ENCODE measurements around the gene KAT5. TPM values are rescaled to one million over a fixed set of nuclear protein-coding genes. Genes with fewer than 3 reads are reported as not detected.

The KAT5 gene
- 33.3 and 40.4 TPM in 2 replicates for total RNA-seq (2014; rRNA removed; shearing (Covaris generic))
- polyA plus RNA-seq (2016; fragmentation: Nextera tagmentation; extraction: Ambion mirVana): 34.6 and 34.8 TPM in 2 replicates
- long read RNA-seq, transcript KAT5-202 (13 exons, 2,059 nt): major isoform, 5 of 21 reads
- long read RNA-seq, transcript KAT5-201 (13 exons, 2,296 nt): major isoform, 5 of 21 reads
- long read RNA-seq, partial matches to known transcripts: 2 of 21 reads
- long read RNA-seq, other reads (novel, unspliced or antisense): 6 of 21 reads

DNA sequence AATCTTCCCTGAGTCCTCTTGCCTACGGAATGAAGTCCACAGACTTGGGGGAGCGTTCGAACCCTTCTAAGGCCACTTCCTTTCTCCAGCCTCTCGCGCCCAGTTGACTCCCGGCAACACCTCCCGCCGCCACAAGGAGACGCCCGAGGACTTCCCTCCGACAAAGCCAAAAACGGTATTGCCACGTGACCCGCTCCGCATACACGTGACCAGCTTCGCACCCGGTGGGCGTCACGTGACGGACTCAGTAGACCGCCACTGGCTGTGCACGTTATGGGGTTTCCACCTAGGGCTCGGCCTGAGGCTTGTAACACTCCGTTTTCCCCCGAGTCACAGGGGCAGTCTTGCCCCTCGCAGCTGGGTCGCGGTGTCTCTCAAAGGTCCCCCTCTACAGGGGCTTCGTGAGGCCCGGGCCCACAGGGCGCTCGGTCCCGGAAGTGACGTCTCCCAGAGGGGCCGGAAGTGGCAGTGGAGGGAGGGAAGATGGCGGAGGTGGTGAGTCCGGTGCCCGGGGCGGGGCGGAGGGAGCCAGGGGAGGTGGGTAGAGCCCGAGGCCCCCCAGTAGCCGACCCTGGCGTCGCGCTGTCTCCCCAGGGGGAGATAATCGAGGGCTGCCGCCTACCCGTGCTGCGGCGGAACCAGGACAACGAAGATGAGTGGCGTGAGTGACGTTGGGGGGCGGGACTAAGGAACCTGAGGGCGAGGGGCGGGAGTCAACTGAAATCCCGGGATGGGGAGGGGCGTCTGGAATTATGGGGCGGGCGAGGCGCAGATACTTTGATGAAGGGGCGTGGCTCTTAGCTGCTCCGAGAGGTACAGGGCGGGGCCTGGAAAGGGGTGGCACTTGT lies at the start of gene KAT5:
Gene KAT5, plus strand, starts transcription at position 468 of the 848 bp plus-strand sequence. Its CDS starts 16 bp downstream, at position 484.
- H2AFZ ChIP-seq: peak within 1 kb of the TSS; percentile 98
- Mint-ChIP-seq H3K4me1 (peaks cover 9% of the 10 kb centered on the region; the same call in 2 of the 3 replicates), H3K4me3 (peak within 1 kb of the TSS; percentile 90), H3K36me3 (ENCODE audit: low read depth) (peaks cover 43% of the 10 kb centered on the region), H3K27me3 (ENCODE audit: insufficient read depth, low read depth, poor library complexity) (peaks cover 14% of the 10 kb centered on the region), H3K9me3 (no peaks in the 10 kb centered on the region; the same call in 2 of the 3 replicates), H3K27ac (peak within 1 kb of the TSS; percentile 99)
- H3K4me3 ChIP-seq: peak within 1 kb of the TSS; percentile 90
- H3K9me2 ChIP-seq (ENCODE audit: insufficient read depth): no peaks in the 10 kb centered on the region
- H3K27ac ChIP-seq (ENCODE audit: low read depth): peak within 1 kb of the TSS; percentile 99
- no peaks in the 10 kb centered on the region for H4K20me1 ChIP-seq (replicated peaks; ENCODE audit: insufficient read depth)
- H3K36me3 ChIP-seq (ENCODE audit: insufficient read depth): peaks cover 15% of the 10 kb centered on the region; the same call in 1 of the 2 replicates
- H3K4me2 ChIP-seq: peak within 1 kb of the TSS; percentile 89
- ATAC-seq (peak; percentile 88), DNase-seq (ENCODE audit: low spot score) (peak; percentile 100)
- 0 out of 2 replicates have a peak, but pooled peaks cover 2% of the 10 kb centered on the region for H3F3A ChIP-seq (replicated peaks; ENCODE audit: low read depth)
- no peaks in the 10 kb centered on the region for H3K27me3 ChIP-seq (ENCODE audit: insufficient read depth)
- peaks cover 5% of the 10 kb centered on the region; the same call in 1 of the 2 replicates for H3K79me2 ChIP-seq (replicated peaks; ENCODE audit: insufficient read depth)
- H3K4me1 ChIP-seq (ENCODE audit: insufficient read depth): no peaks in the 10 kb centered on the region
- TF ChIP-seq CTCF (conservative IDR thresholded peaks at IDR 0.05; ENCODE audit: low read depth in 2 of 2) (peak; percentile 76 to 95), JUNB (IDR thresholded peaks at IDR 0.05; ENCODE audit: unreplicated experiment) (no peak), CREB1 (CRISPR knock-in tag; IDR thresholded peaks at IDR 0.05; ENCODE audit: low read depth) (peak; percentile 95), POLR2AphosphoS5 (IDR thresholded peaks at IDR 0.05; ENCODE audit: low read depth) (peak; percentile 48), ZNF114 (CRISPR knock-in tag; IDR thresholded peaks at IDR 0.05) (0 out of 2 replicates have a peak, but pooled peaks have one; percentile 29), STAT1 (IDR thresholded peaks at IDR 0.05; ENCODE audit: unreplicated experiment) (no peak)
- TF ChIP-seq, protein P1, sequence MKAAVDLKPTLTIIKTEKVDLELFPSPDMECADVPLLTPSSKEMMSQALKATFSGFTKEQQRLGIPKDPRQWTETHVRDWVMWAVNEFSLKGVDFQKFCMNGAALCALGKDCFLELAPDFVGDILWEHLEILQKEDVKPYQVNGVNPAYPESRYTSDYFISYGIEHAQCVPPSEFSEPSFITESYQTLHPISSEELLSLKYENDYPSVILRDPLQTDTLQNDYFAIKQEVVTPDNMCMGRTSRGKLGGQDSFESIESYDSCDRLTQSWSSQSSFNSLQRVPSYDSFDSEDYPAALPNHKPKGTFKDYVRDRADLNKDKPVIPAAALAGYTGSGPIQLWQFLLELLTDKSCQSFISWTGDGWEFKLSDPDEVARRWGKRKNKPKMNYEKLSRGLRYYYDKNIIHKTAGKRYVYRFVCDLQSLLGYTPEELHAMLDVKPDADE (IDR thresholded peaks at IDR 0.05): peak; percentile 75

- Histone ChIP-seq H3K4me1 (ENCODE audit: insufficient read depth) (no peaks in the 10 kb centered on the region; the same call in 1 of the 2 replicates), H3K27ac (ENCODE audit: low read depth) (peak within 1 kb of the TSS; percentile 87), H3K4me2 (peak within 1 kb of the TSS; percentile 98), H3K4me3 (peak within 1 kb of the TSS; percentile 95), H4K20me1 (replicated peaks; ENCODE audit: insufficient read depth) (no peaks in the 10 kb centered on the region; the same call in 1 of the 2 replicates), H3K36me3 (ENCODE audit: insufficient read depth) (peaks cover 6% of the 10 kb centered on the region; the same call in 1 of the 2 replicates), H2AFZ (peak within 1 kb of the TSS; percentile 97), H3K9me2 (ENCODE audit: insufficient read depth) (no peaks in the 10 kb centered on the region), H3K27me3 (ENCODE audit: insufficient read depth) (no peaks in the 10 kb centered on the region), H3K79me2 (replicated peaks; ENCODE audit: insufficient read depth) (peaks cover 14% of the 10 kb centered on the region), H3F3A (replicated peaks; ENCODE audit: low read depth) (no peaks in the 10 kb centered on the region)
- Mint-ChIP-seq H3K36me3 (ENCODE audit: low read depth) (peaks cover 29% of the 10 kb centered on the region), H3K27ac (peak within 1 kb of the TSS; percentile 93), H3K4me1 (peaks cover 7% of the 10 kb centered on the region), H3K27me3 (ENCODE audit: insufficient read depth, low read depth, poor library complexity) (peaks cover 7% of the 10 kb centered on the region), H3K9me3 (no peaks in the 10 kb centered on the region), H3K4me3 (peak within 1 kb of the TSS; percentile 87)
- ATAC-seq (peak; percentile 90), DNase-seq (ENCODE audit: low spot score) (peak; percentile 95)
- TF ChIP-seq REST (IDR thresholded peaks at IDR 0.05; ENCODE audit: unreplicated experiment) (no peak), EZH2 (IDR thresholded peaks at IDR 0.05; ENCODE audit: low read depth, unreplicated experiment) (no peak), EZH2phosphoT487 (IDR thresholded peaks at IDR 0.05; ENCODE audit: unreplicated experiment) (no peak), CTCF (conservative IDR thresholded peaks at IDR 0.05; ENCODE audit: low read depth in 2 of 2) (no peak), CREB1 (CRISPR knock-in tag; IDR thresholded peaks at IDR 0.05; ENCODE audit: low read depth) (peak; percentile 71), JUNB (IDR thresholded peaks at IDR 0.05; ENCODE audit: unreplicated experiment) (peak; percentile 91)
These were observed 49.0 kb upstream of the KAT5 start, which contains the start of gene RELA for GRCh38 chr11:65662799-65663638. Gene RELA, minus strand, starts transcription at chr11:65662916. Its CDS starts 84 bp downstream, at chr11:65662832.

All from GM23338 (cell line).